Coronary artery (tissue), 2 donors: ENCODE measurements around the gene PIK3AP1.

Source experiments
- DNase-seq: peaks from one replicate; pipeline ENCODE4 v3.0.0-alpha.2; 2017; ENCODE audit warnings: low spot score
- H3K27ac ChIP-seq, 2 donors: fragments of 200-600 bp; sonication (generic); one replicate each; pipeline ENCODE4 v1.5.1; 2016 to 2019
- H3K4me3 ChIP-seq: fragments of 200-600 bp; sonication (generic); 2 replicates; pipeline ENCODE4 v1.5.1; 2016; ENCODE audit warnings: mild to moderate bottlenecking, moderate library complexity
- TF ChIP-seq, protein P1 (sequence below): fragments of 200-600 bp; sonication (generic); IDR thresholded peaks from one replicate; pipeline ENCODE4 v1.5.1; 2019; ENCODE audit warnings: antibody characterized with exemption

PIK3AP1 gene

DNA sequence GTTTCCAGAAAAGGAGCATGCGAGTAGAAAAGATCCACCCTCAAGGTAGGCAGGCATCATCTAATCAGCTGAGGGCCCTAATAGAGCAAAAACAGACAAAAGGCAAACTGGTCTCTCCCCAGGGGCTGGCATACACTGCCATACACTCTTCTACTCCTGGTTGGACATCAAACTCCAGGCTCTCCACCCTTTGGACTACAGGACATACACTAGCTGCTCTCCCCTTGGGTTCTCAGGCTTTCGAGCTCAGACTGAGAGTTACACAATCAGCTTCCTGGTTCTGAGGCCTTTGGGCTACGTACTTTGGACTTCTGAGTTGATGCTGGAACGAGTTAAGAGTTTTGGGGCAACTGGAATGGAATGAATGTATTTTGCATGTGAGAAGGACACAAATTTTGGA lies 82.6 kb downstream of the PIK3AP1 start:
- DNase-seq, result no peak
- Histone ChIP-seq H3K4me3 (no peak overlapping the region), H3K27ac (no peak overlapping the region)
- TF ChIP-seq, protein P1, sequence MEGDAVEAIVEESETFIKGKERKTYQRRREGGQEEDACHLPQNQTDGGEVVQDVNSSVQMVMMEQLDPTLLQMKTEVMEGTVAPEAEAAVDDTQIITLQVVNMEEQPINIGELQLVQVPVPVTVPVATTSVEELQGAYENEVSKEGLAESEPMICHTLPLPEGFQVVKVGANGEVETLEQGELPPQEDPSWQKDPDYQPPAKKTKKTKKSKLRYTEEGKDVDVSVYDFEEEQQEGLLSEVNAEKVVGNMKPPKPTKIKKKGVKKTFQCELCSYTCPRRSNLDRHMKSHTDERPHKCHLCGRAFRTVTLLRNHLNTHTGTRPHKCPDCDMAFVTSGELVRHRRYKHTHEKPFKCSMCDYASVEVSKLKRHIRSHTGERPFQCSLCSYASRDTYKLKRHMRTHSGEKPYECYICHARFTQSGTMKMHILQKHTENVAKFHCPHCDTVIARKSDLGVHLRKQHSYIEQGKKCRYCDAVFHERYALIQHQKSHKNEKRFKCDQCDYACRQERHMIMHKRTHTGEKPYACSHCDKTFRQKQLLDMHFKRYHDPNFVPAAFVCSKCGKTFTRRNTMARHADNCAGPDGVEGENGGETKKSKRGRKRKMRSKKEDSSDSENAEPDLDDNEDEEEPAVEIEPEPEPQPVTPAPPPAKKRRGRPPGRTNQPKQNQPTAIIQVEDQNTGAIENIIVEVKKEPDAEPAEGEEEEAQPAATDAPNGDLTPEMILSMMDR, result no peak

DNA sequence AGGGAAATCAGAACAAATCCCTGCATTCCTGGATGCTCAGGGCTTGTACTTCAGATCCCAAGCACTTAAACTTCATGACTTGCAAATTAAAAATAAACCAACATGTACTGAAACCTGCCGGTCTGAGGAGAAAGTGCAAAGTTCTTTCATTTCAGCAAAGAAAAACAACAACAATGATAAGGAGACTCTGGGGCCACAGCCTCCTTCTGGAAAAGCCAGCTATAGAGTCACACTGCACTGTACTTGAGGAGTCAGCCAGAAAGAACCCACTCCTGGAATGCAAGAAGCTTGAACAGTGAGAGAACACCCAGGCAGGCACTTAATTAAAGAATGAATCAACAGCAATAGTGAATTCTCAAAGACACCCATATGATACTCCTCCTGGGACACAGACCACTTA lies 83.8 kb downstream of the PIK3AP1 start:
- H3K27ac ChIP-seq, result no peak overlapping the region
- TF ChIP-seq, protein P1, result no peak
- no peak overlapping the region for H3K4me3 ChIP-seq
- no peak for DNase-seq

DNA sequence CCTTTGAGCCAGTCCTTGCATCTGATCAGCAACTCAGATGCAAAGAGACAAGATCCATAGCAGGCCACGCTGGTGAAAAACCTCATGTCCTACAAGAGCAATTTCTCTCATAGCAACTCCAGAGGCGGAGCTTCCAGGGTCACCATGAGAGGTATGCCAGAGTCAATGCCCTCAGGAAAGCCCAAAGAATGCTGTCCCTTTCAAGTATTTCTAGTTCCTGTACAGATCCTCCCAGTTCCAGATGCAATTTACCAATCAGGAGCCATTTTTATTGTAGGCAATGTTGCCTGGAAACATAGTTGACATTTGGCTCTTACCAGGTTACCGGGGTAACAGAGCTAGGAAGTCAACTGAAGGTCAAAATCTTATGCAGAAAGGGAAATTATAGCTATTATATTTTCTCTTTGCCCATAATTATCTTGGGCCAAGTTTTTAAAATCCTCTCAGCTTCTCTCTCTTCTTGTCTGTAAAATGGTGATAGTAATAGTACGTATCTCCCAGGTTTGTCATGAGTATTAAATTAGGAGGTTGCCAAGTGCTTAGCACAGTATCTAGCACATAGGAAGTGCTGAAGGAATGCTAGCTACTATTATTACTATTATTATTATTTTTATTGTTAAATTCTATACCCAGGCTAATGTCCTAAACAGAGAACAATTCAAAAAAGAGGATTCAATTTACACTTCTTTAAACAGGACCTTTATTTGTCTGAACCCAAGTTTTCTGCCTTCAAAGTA lies 87.2 kb downstream of the PIK3AP1 start:
- no peak for DNase-seq
- no peak overlapping the region for H3K27ac ChIP-seq
- H3K4me3 ChIP-seq, result no peak overlapping the region
- TF ChIP-seq, protein P1, result no peak

DNA sequence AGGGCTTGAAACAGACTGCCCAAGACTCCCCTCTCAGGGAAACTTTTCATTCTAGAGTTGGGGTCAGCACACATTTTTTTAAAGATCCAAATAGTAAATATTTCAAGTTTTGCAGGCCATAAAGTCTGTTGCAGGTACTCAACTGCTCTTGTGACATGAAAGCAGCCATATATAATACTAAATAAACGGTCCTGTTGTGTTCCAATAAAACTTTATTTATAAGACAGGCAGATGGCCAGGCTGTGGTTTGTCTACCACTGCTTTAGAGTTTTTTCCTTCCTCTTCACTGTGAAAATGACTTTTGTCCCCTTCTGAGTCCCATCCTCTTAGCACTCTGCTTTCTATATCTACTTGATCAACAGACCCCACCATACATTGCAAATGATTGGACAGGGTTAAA lies 93.0 kb downstream of the PIK3AP1 start:
- TF ChIP-seq, protein P1, result no peak
- Histone ChIP-seq H3K27ac (no peak overlapping the region), H3K4me3 (no peak overlapping the region)
- no peak for DNase-seq

DNA sequence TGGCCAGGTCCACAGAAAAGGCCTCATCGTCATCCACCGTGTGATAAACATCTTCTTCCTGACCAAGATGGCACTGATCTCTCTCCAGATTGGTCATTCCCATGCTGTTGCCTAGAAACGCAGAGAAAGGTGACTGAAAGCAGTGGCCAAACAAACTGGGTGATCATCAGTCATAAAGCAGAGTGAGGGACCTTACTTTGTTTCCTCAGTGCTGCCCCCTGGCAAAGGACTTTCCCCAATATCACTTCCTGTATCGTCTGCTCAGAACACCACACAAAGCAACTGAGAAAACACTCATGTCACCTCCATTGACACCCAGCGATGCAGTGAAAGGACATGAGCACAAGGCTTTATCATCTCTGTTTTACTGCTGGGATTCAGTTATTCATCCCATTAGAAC lies 93.5 kb downstream of the PIK3AP1 start:
- H3K4me3 ChIP-seq, result no peak overlapping the region
- no peak overlapping the region for H3K27ac ChIP-seq
- TF ChIP-seq, protein P1, result no peak
- no peak for DNase-seq

DNA sequence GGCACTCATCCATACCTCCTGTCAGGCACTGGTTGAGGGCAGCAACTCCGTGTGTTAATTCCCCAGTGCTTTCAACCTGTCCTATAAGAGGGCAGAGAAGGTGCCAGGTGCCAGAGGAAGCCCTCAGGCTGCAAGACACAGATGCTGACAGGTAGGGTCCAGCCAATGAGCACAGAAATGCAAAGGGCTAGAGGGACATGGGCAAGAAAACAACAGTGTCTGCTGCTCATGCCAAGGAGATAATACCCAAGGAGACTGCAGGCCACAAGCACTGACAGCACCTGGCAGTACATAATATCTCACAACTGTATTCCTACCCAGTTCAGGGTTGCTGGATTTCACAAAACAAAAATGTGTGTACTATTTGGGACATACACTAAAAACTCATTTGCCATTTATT lies 95.1 kb downstream of the PIK3AP1 start:
- TF ChIP-seq, protein P1, result no peak
- no peak for DNase-seq
- H3K4me3 ChIP-seq, result no peak overlapping the region
- no peak overlapping the region for H3K27ac ChIP-seq

DNA sequence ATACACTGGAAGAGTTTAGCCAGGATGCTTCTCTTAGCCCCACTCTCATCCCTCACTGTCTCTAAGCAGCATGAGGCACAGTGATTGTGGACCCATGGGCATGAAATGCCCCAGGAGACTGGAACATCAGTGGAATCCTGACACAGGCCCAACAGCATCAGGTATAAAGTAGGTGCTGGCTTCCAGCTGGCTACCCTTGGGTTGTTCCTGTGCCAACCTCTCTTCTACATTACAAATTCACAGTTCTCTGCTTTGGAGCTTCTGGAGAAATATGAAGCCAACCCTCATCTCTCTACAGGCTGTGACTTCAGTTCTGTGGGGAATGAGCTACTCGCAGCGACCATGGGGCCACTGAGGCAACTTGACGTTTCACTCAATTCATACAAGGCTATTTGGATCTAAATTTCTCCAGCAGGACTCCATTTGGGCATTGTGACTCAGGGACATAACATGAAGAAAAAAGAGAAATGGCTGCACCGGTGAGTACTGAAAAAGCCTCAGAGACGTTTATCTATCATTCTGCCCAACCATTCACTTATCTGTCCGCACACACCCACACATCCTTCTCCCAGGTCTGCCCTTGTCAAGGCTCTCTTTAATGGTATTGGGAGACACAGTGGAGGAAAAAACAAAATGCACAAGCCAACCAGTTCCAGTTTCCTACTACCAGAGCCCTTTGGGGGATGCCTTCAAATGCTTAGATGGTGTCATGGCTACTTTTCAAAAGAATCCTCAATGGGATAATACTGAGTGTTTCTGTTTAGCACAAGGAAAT lies 98.1 kb downstream of the PIK3AP1 start:
- Histone ChIP-seq H3K27ac (no peak overlapping the region), H3K4me3 (no peak overlapping the region)
- TF ChIP-seq, protein P1, result no peak
- no peak for DNase-seq
